RWPE2 (cell line): ENCODE data around the gene TRIP6.

Experiments used
- ATAC-seq: fragments of 200-7000 bp; cut with Tn5 transposase; 3 replicates; pipeline ENCODE4 v1.9.1; 2021; ENCODE audit warnings: low read depth
- DNase-seq: peaks from one replicate; pipeline ENCODE4 v3.0.0-alpha.2; 2020; ENCODE audit warnings: low spot score
- H3K27ac ChIP-seq: fragments of 450-650 bp; 2 replicates; pipeline ENCODE4 v1.5.1; 2017; ENCODE audit warnings: mild to moderate bottlenecking; ENCODE audit not compliant: poor library complexity, severe bottlenecking
- H3K27me3 ChIP-seq: fragments of 250-450 bp; sonication (Bioruptor Pico); 2 replicates; pipeline ENCODE4 v1.5.1; 2021; ENCODE audit warnings: mild to moderate bottlenecking, moderate library complexity; ENCODE audit not compliant: insufficient read depth, poor library complexity, severe bottlenecking
- H3K36me3 ChIP-seq: fragments of 250-450 bp; sonication (Bioruptor Pico); 2 replicates; pipeline ENCODE4 v1.5.1; 2020; ENCODE audit warnings: low read depth, mild to moderate bottlenecking, moderate library complexity
- H3K4me1 ChIP-seq: fragments of 250-450 bp; sonication (Bioruptor Pico); 2 replicates; pipeline ENCODE4 v1.5.1; 2021; ENCODE audit warnings: mild to moderate bottlenecking, moderate library complexity; ENCODE audit not compliant: insufficient read depth, poor library complexity, severe bottlenecking
- H3K4me3 ChIP-seq: fragments of 250-450 bp; sonication (Bioruptor Pico); 2 replicates; pipeline ENCODE4 v1.5.1; 2021; ENCODE audit warnings: mild to moderate bottlenecking, moderate library complexity; ENCODE audit not compliant: severe bottlenecking
- H3K9me3 ChIP-seq: fragments of 250-450 bp; sonication (Bioruptor Pico); 2 replicates; pipeline ENCODE4 v1.5.1; 2021; ENCODE audit warnings: mild to moderate bottlenecking, moderate library complexity; ENCODE audit not compliant: severe bottlenecking
- TF ChIP-seq, protein P1 (sequence below): fragments of 450-650 bp; IDR thresholded peaks from one replicate; pipeline ENCODE4 v1.5.1; 2017; ENCODE audit warnings: mild to moderate bottlenecking, moderate library complexity; ENCODE audit not compliant: poor library complexity, severe bottlenecking

Gene TRIP6, protein sequence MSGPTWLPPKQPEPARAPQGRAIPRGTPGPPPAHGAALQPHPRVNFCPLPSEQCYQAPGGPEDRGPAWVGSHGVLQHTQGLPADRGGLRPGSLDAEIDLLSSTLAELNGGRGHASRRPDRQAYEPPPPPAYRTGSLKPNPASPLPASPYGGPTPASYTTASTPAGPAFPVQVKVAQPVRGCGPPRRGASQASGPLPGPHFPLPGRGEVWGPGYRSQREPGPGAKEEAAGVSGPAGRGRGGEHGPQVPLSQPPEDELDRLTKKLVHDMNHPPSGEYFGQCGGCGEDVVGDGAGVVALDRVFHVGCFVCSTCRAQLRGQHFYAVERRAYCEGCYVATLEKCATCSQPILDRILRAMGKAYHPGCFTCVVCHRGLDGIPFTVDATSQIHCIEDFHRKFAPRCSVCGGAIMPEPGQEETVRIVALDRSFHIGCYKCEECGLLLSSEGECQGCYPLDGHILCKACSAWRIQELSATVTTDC

DNA sequence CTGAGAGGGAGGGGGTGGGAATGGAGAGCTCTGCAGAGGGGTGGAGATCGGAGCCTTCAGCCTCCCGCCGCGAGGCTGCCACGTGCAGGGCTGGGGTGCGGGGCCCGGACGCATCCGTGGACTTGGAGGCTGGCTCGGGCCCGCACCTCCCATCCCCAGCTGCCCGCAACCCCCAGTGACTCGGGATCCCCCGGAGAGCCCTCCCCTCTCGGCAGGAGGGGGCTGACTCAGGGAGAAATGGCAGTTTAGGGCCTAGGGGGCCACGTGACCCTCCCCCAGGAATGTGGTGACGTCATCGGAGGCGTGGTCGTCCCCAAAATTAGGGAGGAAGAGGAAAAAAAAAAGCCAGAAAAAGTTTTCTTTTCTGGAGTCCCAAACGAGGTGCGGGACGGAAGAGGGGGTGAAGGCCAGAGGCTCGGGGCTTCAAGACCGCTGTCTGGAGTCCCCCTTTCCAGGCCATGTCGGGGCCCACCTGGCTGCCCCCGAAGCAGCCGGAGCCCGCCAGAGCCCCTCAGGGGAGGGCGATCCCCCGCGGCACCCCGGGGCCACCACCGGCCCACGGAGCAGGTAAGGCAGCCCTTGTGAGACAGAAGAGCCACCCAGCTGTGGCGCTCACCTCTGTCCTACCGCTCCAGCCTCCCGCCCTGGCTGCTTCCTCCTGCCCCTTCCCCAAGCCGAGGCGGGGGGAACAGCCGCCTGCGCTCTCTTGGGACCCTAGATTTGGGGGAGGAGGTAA lies at the start of gene TRIP6:
TRIP6 (plus strand) TSS at position 348 of the 736 bp plus-strand sequence; CDS start at position 459, 111 bp downstream.
- TF ChIP-seq, protein P1, sequence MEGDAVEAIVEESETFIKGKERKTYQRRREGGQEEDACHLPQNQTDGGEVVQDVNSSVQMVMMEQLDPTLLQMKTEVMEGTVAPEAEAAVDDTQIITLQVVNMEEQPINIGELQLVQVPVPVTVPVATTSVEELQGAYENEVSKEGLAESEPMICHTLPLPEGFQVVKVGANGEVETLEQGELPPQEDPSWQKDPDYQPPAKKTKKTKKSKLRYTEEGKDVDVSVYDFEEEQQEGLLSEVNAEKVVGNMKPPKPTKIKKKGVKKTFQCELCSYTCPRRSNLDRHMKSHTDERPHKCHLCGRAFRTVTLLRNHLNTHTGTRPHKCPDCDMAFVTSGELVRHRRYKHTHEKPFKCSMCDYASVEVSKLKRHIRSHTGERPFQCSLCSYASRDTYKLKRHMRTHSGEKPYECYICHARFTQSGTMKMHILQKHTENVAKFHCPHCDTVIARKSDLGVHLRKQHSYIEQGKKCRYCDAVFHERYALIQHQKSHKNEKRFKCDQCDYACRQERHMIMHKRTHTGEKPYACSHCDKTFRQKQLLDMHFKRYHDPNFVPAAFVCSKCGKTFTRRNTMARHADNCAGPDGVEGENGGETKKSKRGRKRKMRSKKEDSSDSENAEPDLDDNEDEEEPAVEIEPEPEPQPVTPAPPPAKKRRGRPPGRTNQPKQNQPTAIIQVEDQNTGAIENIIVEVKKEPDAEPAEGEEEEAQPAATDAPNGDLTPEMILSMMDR: no peak
- Histone ChIP-seq H3K36me3 (peaks cover 42% of the 10 kb centered on the region), H3K27me3 (no peaks in the 10 kb centered on the region), H3K4me3 (peak within 1 kb of the TSS; percentile 83), H3K4me1 (peaks cover 18% of the 10 kb centered on the region), H3K9me3 (no peaks in the 10 kb centered on the region), H3K27ac (peak within 1 kb of the TSS; percentile 98)
- DNase-seq (peak; percentile 92), ATAC-seq (peak; percentile 44)

DNA sequence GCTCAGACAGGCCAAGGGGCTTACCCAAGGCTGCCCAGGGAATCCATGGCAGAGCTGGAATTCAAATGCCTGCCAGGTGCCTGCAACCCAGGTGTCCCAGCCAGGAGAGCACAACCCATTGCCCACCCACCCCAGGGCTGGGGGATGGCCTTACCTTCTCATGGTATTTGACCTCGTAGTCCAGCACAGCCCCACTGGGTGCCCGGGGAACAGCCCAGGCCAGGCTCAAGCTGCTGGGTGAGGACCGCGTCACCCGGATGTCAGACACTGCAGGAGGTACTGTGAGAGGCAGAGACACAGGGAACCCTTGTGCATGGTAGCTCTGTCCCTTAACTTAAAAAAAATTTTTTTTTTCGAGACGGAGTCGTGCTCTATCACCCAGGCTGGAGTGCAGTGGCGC lies 48.8 kb upstream of the TRIP6 start:
- H3K27ac ChIP-seq: no peak overlapping the region
- peaks cover 96% of the 10 kb centered on the region for H3K36me3 ChIP-seq
- H3K27me3 ChIP-seq: no peaks in the 10 kb centered on the region
- TF ChIP-seq, protein P1: no peak
- no peaks in the 10 kb centered on the region for H3K9me3 ChIP-seq
- no peak for ATAC-seq
- H3K4me1 ChIP-seq: no peaks in the 10 kb centered on the region
- H3K4me3 ChIP-seq: no peak overlapping the region
- DNase-seq: no peak

DNA sequence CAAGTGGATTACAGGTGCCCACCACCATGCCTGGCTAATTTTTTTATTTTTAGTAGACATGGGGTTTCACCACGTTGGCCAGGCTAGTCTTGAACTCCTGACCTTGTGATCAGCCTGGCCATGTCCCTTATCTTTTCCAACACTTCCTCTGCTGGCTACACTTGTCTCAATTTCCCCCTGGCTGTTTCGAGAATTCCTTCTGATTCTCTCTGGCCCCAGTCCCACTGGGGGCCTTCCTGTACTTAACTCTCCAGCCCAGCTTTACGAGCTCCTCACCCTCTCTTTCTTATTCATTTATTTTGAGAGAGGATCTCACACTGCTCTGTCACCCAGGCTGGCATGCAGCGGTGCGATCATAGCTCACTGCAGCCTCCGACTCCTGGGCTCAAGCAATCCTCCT lies 48.4 kb upstream of the TRIP6 start:
- Histone ChIP-seq H3K9me3 (no peaks in the 10 kb centered on the region), H3K4me1 (no peaks in the 10 kb centered on the region), H3K27me3 (no peaks in the 10 kb centered on the region), H3K36me3 (peaks cover 96% of the 10 kb centered on the region), H3K27ac (no peak overlapping the region), H3K4me3 (no peak overlapping the region)
- TF ChIP-seq, protein P1: no peak
- no peak for ATAC-seq
- DNase-seq: no peak

DNA sequence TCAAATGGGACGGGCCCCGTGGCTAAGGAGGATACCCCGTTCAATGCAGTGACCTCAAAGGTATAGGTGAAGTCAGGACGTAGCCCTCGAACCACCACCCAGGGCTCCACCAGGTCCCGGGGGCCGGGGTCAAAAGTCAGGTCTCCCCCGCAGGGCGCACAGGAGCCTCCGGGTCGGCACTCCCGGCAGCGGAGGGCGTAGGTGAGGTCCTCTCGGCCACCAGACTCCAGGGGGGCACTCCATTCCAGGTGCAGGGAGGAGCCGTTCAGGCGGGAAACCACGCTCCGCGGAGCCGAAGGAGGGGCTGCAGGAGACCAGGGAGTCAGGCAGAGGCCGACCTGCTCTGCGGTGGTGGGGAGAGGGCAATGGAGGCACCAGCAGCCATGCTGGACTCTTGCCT lies 47.6 kb upstream of the TRIP6 start:
- DNase-seq (no peak), ATAC-seq (no peak)
- no peaks in the 10 kb centered on the region for H3K4me1 ChIP-seq
- TF ChIP-seq, protein P1: no peak
- no peaks in the 10 kb centered on the region for H3K27me3 ChIP-seq
- no peaks in the 10 kb centered on the region for H3K9me3 ChIP-seq
- H3K27ac ChIP-seq: no peak overlapping the region
- no peak overlapping the region for H3K4me3 ChIP-seq
- H3K36me3 ChIP-seq: peaks cover 96% of the 10 kb centered on the region
